ENCODE results near the gene GRID1.
A peak's percentile ranks its signal among the peaks of the same experiment; 100 is the strongest.

GRID1 gene

DNA sequence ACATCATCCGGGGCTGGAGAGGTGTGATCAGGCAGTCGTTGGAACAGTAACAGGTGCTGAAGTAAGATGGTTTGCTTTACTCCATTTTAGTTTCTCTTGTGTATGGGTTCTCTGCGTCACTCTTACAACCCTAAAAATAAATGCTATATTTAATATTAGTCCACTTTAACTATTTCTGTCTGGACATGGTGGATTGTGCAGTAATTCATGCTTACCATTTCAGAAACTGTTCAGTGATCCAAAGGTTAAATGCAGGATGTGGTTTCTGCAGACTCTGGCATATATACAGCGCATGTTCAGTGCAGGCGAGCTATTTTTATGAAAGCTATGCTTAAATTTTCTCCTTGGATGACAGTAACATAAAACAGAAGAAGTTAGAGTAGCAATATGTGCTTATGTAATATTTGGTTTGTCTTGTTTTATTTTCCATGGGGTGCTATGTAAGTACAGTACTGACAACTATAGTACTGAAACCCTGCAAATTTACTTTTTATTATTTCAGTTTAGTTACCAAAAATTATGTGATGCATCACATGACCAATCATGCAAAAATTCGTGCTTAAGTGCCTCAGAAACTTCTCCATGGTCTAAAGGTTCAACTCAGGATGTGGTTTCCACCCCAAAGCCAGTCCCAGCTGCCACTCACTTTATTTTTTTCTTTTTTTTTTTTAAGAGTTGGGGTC lies 46.6 kb upstream of the GRID1 start:
- CTCF ChIA-PET, result no interaction called here
- Histone ChIP-seq H3K4me3 (ENCODE audit: low read depth, low read length) (no peak overlapping the region), H3K9me3 (ENCODE audit: control insufficient read depth, insufficient read depth, low read depth, low read length) (no peaks in the 10 kb centered on the region), H3K4me1 (ENCODE audit: control insufficient read depth, insufficient read depth, low read length) (no peaks in the 10 kb centered on the region), H3K27ac (ENCODE audit: extremely low read depth, low read depth, low read length) (no peak overlapping the region), H3K36me3 (ENCODE audit: control insufficient read depth in 2 of 2, insufficient read depth in 1 of 2, low read length in 2 of 2) (no peaks in the 10 kb centered on the region)
- TF ChIP-seq ZNF664 (tag by site-specific recombination; IDR thresholded peaks at IDR 0.05) (no peak), ZBTB26 (tag by site-specific recombination; optimal IDR thresholded peaks at IDR 0.05) (no peak), OVOL3 (tag by site-specific recombination; IDR thresholded peaks at IDR 0.05) (no peak), KLF16 (tag by site-specific recombination; IDR thresholded peaks at IDR 0.05) (no peak), TCF7L2 (IDR thresholded peaks at IDR 0.05; ENCODE audit: borderline replicate concordance, low read depth, low read length) (no peak), ZNF366 (tag by site-specific recombination; conservative IDR thresholded peaks at IDR 0.05) (no peak), ZNF488 (tag by site-specific recombination; IDR thresholded peaks at IDR 0.05) (no peak), SCRT1 (tag by site-specific recombination; IDR thresholded peaks at IDR 0.05; ENCODE audit: borderline replicate concordance) (no peak), KLF10 (tag by site-specific recombination; IDR thresholded peaks at IDR 0.05) (no peak), SCRT2 (tag by site-specific recombination; IDR thresholded peaks at IDR 0.05) (no peak)
- TF ChIP-seq, protein P1, sequence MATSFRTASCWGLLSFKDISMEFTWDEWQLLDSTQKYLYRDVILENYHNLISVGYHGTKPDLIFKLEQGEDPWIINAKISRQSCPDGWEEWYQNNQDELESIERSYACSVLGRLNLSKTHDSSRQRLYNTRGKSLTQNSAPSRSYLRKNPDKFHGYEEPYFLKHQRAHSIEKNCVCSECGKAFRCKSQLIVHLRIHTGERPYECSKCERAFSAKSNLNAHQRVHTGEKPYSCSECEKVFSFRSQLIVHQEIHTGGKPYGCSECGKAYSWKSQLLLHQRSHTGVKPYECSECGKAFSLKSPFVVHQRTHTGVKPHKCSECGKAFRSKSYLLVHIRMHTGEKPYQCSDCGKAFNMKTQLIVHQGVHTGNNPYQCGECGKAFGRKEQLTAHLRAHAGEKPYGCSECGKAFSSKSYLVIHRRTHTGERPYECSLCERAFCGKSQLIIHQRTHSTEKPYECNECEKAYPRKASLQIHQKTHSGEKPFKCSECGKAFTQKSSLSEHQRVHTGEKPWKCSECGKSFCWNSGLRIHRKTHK (tag by site-specific recombination; IDR thresholded peaks at IDR 0.05), result no peak
- POLR2A ChIA-PET, result interaction anchor here (1.0 kb wide), 1 partner anchor 11 kb away, joined by 4 read pairs; no protein-coding TSS in a partner anchor

DNA sequence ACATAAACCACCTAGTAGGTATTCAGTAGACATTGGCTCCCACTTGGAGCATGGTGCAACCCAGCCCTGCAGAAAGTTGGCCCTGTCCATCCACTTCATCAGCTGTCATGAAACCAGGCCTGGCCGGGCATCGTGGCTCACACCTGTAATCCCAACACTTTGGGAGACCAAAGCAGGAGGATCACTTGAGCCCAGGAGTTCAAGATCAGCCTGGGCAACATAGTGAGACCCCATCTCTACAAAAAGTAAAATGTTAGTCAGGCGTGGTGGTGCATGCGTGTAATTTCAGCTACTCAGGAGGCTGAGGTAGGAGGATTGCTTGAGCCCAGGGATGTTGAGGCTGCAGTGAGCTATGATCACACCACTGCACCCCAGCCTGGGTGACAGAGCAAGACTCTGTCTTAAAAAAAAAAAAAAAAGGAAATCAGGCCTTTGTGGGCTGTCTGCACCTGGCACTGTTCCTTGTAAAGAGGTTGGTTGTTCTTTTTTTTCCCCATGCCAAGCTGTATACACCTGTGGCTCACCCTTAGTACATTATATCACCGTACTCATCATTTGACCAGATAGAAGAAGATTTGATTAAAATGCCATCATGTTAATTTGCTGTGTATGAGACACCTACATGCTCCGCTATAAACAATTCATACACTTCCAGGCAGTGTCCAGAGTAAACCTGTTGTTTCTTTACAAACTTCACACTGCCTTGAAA lies 45.4 kb upstream of the GRID1 start:
- Histone ChIP-seq H3K4me3 (ENCODE audit: low read depth, low read length) (no peak overlapping the region), H3K9me3 (ENCODE audit: control insufficient read depth, insufficient read depth, low read depth, low read length) (no peaks in the 10 kb centered on the region), H3K27ac (ENCODE audit: extremely low read depth, low read depth, low read length) (no peak overlapping the region), H3K36me3 (ENCODE audit: control insufficient read depth in 2 of 2, insufficient read depth in 1 of 2, low read length in 2 of 2) (no peaks in the 10 kb centered on the region), H3K4me1 (ENCODE audit: control insufficient read depth, insufficient read depth, low read length) (no peaks in the 10 kb centered on the region)
- ChIA-PET CTCF (interaction anchor here (0.6 to 1.1 kb wide), 3 partner anchors 12 to 174 kb away, joined by 3 to 4 read pairs (median 3); no protein-coding TSS in a partner anchor), POLR2A (no interaction called here)
- TF ChIP-seq WT1 (tag by site-specific recombination; IDR thresholded peaks at IDR 0.05) (no peak), ZBTB17 (tag by site-specific recombination; IDR thresholded peaks at IDR 0.05) (no peak), ZNF121 (tag by site-specific recombination; IDR thresholded peaks at IDR 0.05) (peak; percentile 55; the same call in 1 of the 2 replicates), ZFP3 (tag by site-specific recombination; IDR thresholded peaks at IDR 0.05; ENCODE audit: low read depth) (no peak), ZNF600 (tag by site-specific recombination; IDR thresholded peaks at IDR 0.05) (no peak), ZNF561 (tag by site-specific recombination; IDR thresholded peaks at IDR 0.05; ENCODE audit: borderline replicate concordance) (no peak), HOXA7 (CRISPR knock-in tag; IDR thresholded peaks at IDR 0.05; ENCODE audit: borderline replicate concordance) (no peak)
- TF ChIP-seq, protein P2, sequence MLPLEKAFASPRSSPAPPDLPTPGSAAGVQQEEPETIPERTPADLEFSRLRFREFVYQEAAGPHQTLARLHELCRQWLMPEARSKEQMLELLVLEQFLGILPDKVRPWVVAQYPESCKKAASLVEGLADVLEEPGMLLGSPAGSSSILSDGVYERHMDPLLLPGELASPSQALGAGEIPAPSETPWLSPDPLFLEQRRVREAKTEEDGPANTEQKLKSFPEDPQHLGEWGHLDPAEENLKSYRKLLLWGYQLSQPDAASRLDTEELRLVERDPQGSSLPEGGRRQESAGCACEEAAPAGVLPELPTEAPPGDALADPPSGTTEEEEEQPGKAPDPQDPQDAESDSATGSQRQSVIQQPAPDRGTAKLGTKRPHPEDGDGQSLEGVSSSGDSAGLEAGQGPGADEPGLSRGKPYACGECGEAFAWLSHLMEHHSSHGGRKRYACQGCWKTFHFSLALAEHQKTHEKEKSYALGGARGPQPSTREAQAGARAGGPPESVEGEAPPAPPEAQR (tag by site-specific recombination; IDR thresholded peaks at IDR 0.05), result no peak
